Activated CD8-positive, alpha-beta memory T cell treated with anti-CD3 and anti-CD28 coated beads, Interleukin-2, amount 50 U/mL, for 24 hours (primary cell): ENCODE results near the gene SKI.
"Not testable (repeated sequence)": the region's sequence is repeated elsewhere in the genome, so short reads cannot be mapped to it uniquely, and the experiment has no call there.

Experiments
- DNase-seq: peaks from one replicate; pipeline ENCODE4 v3.0.0-alpha.2; 2020; ENCODE audit errors: extremely low read depth

SKI gene

DNA sequence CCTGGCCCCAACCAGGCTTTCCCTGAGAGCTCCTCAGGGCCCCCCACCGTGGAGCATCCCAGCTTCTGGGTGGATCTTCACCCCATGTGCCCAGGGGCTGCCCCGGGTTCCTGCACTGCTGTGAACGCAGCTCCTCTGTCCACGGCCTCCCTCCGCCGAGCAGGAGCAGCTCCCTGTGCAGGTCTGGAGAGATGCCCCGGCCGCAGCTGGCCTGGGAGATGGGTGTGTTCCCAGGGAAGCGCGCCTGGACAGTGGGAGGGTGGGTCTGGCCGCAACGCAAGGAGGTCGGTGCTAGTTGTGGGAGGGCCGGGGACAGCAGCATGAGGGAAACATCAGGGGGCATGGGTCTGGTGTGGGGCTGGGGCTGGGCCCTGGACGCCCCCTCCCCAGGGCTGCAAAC, 91.9 kb downstream of the SKI start:
- DNase-seq = no peak

DNA sequence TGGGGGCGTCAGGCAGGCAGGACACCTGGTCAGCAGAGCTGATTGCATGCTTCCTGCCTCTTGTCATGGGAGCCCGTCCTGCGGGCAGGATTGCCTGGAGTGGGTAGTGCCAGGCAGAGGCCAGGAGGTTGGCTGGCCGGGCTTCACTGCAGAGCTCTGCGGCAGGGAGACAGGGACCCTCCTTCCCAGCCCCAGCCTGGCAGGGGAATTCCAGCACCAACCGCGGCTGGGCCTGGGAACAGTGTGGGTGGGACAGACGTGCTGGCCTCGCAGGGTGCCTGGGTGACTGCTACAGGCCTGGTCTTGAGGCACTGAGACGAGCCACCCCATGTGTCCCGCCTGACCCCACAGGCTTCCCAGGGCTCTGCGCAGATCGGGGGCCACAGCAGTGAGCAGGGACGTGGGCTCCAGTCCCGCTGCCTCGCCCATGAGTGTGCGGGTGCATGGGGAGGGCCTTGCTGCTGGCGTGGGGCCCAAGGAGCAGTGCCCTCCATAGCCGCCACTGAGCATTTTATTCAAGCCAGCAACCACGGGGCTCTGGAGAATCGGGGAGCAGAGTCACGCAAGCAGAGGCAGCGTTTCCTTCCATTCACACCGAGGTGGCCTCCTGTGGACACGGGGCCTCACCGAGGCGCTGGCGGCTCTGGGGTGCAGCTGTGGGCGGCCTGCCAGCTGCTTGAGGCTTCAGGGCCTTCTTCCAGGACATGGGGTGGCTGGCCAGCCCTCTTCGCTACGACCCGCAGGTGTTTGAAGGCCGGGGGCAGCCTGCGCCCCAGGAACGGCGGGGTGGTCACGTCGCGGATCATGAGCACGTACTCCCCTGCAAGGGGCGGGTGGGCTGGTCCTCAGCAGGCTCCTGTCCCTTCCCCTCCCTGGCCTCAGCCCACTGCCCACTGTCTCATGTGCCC, 92.9 kb downstream of the SKI start:
- no peak for DNase-seq

DNA sequence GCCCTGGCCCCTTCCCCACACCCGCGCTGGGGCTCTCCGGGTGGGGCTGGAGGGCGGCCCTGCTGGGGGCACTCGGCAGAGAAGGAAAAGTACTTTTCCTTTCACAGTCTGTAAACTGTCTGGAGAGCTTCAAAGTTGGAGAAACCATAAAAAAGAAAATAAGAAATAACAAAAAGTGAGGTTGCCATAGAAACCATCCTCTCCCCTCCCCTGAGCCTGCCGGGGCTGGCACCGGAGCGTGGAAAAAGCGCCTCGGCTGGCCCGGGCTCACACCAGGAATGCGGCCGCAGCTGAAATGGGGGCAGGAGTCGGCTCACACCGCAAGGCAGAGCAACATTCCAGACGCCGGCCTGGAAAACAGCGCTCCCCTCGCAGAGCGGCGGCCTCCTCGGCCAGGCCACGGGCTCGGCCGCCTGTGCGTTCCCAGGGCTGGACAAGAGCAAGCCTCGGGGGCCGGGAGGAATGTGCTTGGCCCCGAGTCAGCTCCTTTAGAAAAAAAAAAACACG, 94.0 kb downstream of the SKI start:
- DNase-seq = no peak

DNA sequence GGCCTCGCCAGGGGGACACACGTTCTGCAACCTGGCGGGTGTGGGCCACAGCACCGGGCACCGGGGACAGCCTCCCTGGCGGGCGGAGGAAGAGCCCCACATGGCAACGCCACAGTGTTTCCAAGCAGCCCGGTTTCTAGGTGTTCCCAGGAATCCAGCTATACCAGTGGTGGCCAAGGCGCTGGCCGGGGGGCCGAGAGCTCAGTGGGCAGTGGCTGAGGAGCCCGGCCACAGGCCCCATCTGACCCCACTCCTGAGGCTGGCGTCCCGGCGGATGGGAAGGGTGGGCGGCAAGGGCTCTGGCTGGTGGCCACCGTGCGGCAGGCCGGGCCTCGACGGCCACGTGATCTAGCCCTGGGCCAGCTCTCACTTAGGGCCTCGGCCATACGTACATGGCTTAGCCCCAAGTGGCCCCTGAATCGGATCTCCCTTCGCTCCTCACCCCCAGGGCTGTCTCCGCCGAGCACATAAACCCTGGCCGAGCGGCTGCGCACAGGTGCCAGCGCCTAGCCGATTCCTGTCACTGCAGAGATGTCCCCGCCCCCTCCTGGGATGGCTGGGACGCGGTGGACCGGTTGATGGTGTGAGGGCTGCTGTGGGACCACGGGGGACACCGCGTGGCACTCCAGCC, 94.6 kb downstream of the SKI start:
- DNase-seq = no peak

DNA sequence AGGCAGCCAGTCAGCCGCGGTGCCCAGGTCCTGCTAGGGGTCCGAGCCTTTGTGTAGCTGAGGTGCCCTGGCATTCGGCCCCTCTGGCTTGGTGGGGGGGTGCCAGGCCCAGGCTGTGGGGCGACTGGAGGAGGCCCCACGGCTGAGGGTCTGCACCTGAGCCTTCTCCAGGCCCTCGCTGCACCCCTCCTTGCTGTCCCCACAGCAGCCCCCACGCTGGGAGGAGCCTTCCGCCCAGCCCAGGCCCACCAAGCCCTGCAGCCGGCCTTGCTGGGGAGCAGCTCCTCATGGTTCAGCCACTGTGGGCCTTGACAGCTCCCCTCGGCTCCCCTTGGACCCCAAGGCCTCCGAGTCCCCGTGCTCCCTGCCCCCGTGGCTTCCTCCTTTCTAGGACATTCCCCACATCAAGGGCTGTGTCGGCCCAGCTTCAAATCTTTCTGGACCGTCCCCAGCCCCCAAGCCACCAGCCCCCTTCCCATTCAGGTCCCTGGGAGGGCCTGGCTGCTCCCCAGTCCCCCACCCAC, 95.4 kb downstream of the SKI start:
- no peak for DNase-seq

DNA sequence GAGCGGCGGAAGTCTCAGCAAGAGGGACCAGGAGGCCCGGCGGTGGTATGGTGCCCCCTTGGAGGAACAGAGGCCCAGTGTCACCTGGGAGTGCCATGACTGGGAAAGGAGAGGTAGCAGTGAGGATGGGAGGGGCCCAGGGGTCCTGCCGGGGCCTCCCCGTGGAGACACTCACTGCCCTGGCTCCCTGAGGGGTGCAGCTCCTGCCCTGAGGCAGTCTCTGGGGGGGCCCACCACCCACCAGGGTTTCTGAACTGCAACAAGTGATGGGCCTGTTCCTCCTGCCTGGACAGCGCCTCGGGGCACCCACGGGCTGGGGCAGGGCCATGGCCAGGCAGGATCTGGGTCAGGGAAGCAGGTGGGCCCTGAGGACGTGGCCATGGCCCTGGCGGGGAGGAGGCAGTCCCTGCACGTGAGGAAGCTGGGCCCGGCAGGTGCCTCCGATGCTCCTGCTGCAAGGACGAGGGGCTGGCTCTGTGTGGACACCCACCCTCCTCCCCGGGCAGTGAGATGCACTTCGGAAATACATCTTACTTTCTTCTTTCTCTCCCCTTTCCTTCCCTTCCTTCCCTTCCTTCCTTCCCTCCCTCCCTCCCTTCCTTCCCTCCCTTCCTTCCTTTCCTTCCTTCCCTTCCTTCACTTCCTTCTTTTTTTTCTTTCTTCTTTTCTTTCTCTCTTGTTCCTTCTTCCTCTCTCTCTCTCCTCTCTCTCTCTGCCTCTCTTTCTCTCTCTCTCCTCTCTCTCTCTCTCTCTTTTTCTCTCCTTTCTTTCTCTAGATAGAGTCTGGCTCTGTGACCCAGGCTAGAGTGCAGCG, 96.6 kb downstream of the SKI start:
- no peak for DNase-seq

DNA sequence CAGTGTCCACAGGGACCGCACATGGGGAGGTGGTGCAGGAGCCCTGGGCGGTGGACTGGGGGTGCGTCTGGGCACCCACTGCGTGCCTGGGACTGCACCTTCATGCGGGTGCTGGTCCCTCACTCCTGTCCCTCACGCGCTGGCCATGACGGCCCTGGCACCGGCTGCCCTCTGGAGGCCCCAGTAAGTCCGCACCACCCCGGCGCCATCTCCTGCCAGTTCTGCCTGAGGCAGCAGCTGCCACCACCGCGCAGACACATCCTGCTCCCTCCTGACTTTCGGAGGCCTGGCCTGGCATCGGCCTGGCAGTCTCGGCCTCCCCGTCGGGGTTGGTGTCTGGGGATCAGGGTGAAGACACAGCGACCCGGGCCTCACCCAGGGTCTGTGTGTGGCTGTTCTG, 98.4 kb downstream of the SKI start:
- DNase-seq = no peak

DNA sequence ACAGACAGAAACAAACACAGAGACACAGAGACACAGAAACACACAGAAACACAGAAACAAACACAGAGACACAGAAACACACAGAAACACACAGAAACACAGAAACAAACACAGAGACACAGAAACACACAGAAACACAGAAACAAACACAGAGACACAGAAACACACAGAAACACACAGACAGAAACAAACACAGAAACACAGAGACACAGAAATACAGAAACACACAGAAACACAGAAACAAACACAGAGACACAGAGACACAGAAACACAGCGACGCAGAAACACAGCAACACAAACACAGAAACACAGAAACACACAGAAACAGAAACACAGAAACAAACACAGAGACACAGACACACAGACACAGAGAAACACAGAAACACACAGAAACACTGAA, 99.0 kb downstream of the SKI start:
- not testable (repeated sequence) for DNase-seq

DNA sequence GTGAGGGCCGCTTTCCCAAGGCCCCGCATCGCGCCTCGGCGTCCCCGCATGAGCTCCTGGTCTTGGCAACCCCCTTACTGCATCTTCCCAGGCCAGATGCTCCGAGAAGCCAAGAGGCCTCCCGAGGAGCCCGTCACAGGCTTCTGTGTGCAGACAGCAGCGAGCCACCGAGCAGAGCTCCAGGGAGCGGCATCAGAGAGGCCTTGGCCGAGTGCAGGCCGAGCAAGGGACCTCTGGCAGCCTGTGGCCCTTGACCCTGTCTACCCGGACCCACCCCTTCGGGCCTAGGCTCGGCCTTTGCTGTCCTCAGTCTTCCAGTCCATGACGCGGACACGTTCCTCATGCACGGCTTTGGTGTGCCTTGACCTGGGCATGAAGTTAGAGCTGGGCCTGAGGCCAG, 99.7 kb downstream of the SKI start:
- no peak for DNase-seq

DNA sequence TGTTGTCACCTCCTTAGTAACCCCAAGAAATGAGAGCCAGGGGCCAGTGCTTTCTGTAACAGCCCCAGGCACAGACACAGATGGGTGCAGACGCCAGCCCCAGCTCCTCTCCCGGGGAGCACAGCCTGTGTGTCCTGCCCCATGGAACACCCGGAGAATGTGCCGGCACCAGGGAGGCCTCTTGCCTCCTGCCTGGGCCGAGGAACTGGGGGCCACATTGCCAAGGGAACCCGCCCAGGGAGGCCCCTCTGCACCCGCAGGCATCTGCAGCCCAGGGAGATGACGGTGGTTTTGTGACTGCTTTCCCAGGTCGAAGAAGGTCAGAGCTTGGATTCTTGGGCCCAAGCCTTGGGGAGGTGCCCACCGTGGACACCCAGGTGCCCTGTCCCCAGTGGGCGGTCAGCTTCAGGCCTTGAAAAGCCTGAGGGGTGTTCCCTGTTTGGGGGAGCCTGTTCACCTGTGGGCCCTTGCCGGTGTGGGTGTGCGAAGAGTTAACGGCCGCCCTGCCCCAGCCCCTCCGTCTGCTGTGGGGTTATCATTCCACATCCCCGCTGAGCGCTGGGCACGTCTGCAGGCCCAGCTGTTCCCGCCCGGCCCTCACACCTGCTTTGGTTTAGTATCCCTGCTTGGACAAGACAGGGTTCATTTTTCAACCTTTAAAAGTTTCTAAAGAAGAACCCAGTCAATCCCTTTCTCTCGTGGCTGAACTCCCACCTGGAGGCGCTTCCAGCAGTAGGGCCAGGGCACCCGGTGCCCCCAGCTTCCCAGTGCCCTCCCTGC, 100.7 kb downstream of the SKI start:
- DNase-seq = no peak

DNA sequence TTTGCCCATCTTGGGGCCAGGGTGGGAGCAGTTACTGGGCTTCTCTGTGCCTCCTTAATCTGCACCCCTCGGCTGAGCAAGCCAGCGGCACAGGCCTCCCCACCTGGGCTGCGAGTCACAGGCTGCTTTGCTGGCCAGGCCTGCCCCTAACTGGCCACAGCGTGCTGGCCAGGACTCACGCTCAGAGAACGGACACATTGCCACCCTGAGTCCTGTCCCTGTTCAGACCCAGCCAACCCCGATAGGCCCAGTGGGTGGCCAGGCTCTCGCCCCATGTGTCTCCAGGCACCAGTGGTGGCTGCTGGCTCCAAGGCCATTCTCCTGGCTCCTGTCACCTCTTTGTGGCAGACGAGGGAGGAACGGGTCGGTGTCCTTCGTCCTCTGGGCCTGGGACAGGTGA, 101.9 kb downstream of the SKI start:
- no peak for DNase-seq

DNA sequence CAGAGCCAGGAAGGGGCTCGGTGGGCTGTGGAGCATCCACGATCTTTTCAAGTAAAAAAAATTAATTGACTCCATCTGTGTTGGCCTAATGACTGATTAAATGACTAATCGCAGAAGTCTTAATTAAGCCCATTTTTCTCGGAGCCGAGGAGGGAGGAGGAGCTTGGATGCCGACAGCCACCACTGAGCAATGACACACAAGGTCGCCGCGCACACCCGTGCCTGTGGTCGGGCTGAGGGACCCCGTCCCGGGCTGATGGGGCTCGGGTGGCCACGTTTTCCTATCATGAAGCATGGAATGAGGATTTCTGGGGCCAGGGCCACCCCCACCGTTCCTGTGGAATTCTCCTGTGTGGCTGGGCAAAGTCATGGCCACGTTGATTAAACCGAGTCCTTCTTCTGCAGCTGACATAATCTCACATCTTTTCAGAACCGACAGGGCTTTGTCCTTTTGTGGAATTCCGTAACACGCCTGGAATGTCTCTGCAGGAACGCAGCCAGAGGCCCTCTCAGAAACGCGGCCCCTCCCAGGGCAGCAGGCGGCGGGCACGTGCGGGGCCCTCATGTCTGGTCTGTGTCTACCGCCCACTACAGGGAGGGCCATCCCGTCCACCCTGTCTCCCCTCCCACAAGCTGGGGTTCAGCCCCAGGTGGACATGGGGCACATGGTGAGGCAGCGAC, 102.5 kb downstream of the SKI start:
- no peak for DNase-seq

DNA sequence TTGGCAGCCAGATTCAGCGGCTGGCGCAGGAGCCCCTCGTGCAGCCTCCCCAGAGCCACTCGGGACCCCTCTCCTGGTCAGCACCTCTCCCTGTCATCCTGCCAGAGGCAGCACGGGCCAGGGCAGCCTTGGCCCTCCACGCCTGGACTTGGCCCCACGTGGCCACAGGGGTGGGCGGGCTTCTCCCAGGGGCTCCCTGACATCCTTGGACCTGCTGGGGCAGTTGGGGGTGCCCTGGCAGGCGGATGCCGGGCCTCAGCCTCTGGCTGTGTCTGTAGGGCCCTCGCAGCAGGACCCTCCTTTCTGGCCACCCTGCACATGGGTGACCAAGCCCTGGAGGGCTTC, 103.1 kb downstream of the SKI start:
- no peak for DNase-seq

DNA sequence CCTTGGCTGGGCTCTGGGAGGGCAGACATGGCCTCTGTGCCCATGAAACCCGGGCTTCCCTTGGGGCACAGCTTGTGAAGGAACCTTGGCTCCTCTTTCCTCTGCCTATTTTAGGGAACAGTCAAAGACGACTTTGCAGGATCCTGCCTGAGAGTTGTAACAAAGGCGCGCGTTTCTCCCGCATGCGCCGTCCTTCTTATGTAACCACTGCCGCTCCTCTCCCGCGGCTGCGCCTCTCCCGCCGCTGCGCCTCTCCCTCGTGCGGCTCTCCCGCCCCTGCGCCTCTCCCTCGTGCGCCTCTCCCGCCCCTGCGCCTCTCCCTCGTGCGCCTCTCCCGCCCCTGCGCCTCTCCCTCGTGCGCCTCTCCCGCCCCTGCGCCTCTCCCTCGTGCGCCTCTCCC, 103.5 kb downstream of the SKI start:
- DNase-seq = not testable (repeated sequence)

DNA sequence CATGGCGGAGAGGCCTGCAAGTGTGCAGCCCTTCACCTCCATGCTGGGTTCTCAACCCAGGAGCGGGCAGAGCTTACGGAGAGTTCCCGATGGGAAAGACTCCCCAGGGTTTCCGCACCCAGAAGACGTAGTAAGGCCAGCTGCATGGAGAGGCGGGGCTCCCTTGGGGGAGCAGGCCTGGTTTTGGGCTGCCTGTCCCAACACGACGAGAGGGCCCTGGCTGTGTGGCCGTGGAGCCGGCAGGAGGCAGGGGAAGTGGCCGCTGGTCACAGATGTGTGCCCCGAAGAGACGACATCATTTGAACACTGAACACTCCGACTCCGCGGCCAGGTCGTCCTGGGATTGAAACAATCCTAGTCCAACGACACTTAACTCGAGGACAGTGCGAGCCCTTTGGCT, 106.2 kb downstream of the SKI start:
- no peak for DNase-seq

DNA sequence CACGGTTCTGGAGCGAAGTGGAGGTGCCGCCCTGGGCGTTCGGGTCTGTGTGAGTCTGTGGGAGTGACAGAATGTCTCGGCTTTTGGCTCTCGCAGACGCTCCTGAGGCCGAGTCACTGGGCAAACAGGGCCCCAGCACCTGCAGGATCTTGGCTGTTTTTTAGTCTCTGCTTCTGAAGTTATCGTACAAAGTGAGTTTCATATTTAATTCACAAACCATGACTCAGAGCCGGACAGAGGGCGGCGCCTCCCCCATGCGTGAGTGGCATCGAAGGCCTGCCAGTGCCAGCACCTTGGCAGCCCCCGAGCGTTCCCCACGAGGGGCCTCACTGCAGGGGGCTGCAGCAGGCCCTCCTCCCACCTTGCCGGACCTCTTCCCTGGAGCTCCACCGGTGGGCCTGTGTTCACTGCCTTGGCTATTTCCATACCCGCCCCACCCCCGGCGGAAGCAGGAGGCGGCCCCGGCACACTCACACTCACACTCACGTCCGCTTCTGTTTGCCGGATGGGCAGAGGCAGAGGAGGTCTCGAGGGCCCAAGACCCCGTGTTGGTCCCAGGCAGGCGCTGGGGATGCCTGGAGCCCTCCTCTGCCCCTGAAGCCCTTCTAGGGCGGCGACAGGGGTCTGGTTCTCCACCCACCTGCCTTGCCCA, 106.9 kb downstream of the SKI start:
- DNase-seq = no peak

DNA sequence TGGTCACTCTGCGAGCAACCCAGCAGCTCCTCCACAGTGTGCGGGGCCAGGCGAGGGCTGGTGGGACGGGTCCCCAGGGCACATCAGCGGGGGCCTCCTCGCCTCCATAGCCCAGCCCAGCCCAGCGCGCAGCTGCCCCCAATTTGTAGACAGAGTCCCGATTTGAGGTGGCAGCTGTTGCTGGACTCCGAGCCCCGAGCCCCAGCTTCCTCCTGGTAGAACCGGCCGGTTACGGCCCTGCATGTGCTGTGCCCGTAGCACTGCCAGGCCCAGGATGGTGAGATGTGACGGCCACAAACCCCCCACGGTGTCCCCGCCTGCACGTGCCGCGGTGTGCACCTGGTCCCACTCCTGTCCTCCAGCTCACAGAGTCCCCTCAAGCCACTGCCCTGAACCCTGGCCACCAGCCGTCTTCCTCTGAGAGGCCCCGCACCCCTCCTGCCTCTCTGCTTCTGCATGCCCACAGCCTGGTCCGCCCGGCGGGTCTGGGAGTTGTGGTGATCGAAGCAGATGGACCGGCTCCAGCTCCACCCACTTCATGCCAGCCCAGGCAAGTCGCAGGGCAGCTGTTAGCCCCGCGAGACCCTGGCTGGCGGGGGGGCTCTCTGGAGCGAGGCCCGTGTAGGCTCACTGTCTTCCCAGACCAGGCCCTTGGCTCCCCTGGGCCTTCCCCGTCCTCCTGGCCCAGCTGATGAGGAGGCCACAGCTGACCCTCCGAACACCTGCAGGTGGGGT, 107.8 kb downstream of the SKI start:
- no peak for DNase-seq

DNA sequence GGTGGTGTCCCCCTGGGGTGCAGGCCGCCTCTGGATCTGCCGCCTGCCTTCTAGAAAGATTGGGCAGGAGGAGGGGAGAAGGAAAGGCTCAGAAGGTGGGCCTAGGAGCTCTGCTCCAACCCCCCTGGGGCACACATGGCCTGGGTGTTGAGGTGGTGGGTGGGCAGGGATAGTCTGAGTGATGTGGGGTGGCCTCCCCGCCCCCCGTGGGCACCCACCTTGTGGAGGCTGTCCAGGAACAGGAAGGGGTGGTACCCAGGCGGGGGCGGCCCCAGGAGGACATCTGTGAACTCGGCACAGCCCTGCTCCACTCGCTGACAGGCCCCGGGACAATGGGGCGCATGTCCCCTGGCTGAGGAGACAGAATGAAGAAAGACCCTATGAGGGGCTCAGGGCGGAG, 108.4 kb downstream of the SKI start:
- no peak for DNase-seq

DNA sequence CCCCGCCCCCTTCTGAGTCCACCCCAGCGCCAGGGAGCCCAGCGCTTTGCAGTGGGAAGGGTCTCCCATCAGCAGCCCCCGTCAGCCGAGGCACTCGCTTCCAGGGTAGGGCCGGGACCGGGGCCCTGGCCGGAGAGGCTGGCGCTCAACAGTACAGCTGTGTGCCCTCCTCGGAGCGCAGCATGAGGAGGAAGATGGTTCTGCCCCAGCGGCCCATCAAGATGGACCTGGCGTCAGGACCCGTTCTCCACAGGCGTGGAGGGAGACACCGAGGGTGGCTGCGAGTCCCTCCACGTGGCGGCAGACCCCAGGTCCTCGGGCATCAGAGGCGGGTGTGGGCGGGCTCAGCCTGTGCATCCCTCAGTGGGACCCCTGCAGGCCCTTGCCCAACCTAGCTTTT, 109.0 kb downstream of the SKI start:
- no peak for DNase-seq

DNA sequence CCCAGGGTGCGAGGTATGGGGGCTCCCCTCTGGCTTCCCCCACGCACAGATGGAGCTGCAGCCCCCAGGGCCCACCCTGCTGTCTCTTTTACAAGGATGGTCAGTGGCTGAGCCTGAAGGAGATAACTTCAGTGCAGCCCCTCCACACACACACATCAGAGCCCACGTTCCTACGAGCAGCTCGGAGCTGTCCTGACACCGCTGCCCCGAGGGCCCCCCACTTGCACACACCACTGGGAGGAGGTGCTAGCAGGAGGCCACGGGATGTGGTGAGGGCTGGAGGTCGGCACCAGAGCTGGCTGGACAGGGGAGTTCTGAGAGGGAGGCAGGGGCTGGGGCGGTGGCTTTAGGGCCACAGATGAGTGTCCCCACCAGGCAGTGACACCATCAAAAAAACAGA, 109.4 kb downstream of the SKI start:
- DNase-seq = no peak
